SK-N-SH (cell line): ENCODE data around the gene GCC1. TPM values are rescaled to one million over a fixed set of nuclear protein-coding genes. Genes with fewer than 3 reads are reported as not detected.

Experiments
- CTCF ChIA-PET: fragments of 300-600, 350-600 bp; formaldehyde crosslinking; extraction: SDS; loops from one replicate; lab custom pipeline; 2021; lab: Yijun Ruan, JAX
- POLR2A ChIA-PET: fragments of 350-600 bp; sonication (Branson Sonifier 250); formaldehyde crosslinking; extraction: SDS; loops from one replicate; lab custom pipeline; 2020; ENCODE audit warnings: antibody characterized with exemption, inconsistent platforms; lab: Yijun Ruan, JAX
- DNase-seq: peaks from one replicate; pipeline ENCODE4 v3.0.0; 2012
- H2AFZ ChIP-seq: fragments of 200-600 bp; sonication (generic); 2 replicates; pipeline ENCODE4 v1.8.1; 2016; ENCODE audit warnings: antibody characterized with exemption, mild to moderate bottlenecking, low read depth
- H3F3A ChIP-seq: fragments of 200-600 bp; sonication (generic); replicated peaks from 2 replicates; pipeline ENCODE3; 2016; ENCODE audit warnings: antibody characterized with exemption, mild to moderate bottlenecking; ENCODE audit not compliant: insufficient read depth
- H3K27ac ChIP-seq, 2 experiments: fragments of 200-500 bp in 1 of 2; fragments of 200-600 bp in 1 of 2; sonication (Bioruptor generic) in 1 of 2; sonication (generic), shearing (Covaris generic) in 1 of 2; 2 replicates each; pipeline versions ENCODE4 v1.5.1 to v1.6.1; 2014 to 2016; ENCODE audit warnings: low read depth in 2 of 2, inconsistent platforms in 1 of 2, low read length in 1 of 2, mild to moderate bottlenecking in 1 of 2, mixed read lengths in 1 of 2
- H3K27me3 ChIP-seq: fragments of 200-600 bp; sonication (generic), shearing (Covaris generic); 2 replicates; pipeline ENCODE4 v1.6.1; 2016; ENCODE audit warnings: mixed run types; ENCODE audit not compliant: insufficient read depth
- H3K36me3 ChIP-seq, 2 experiments: fragments of 200-500 bp in 1 of 2; fragments of 200-600 bp in 1 of 2; sonication (Bioruptor generic) in 1 of 2; sonication (generic) in 1 of 2; replicated peaks in 1 of 2; 2 replicates each; pipeline versions ENCODE3 to v1.5.1; 2014 to 2016; ENCODE audit warnings: low read length in 1 of 2, mild to moderate bottlenecking in 1 of 2; ENCODE audit not compliant: insufficient read depth in 2 of 2, control insufficient read depth in 1 of 2
- H3K4me1 ChIP-seq, 2 experiments: fragments of 200-500 bp in 1 of 2; fragments of 200-600 bp in 1 of 2; sonication (Bioruptor generic) in 1 of 2; sonication (generic), shearing (Covaris generic) in 1 of 2; 2 replicates each; pipeline versions ENCODE4 v1.5.1 to v1.6.1; 2014 to 2016; ENCODE audit warnings: low read depth in 1 of 2, low read length in 1 of 2, mixed run types in 1 of 2; ENCODE audit not compliant: insufficient read depth in 2 of 2, control insufficient read depth in 1 of 2
- H3K4me2 ChIP-seq: fragments of 200-600 bp; sonication (generic), shearing (Covaris generic); 2 replicates; pipeline ENCODE4 v1.6.1; 2017; ENCODE audit warnings: mixed run types
- H3K4me3 ChIP-seq, 2 experiments: fragments of 200-500 bp in 1 of 2; fragments of 200-600 bp in 1 of 2; sonication (Bioruptor generic) in 1 of 2; sonication (generic), shearing (Covaris generic) in 1 of 2; 2 replicates each; pipeline versions ENCODE4 v1.5.1 to v1.8.1; 2014 to 2016; ENCODE audit warnings: low read depth in 2 of 2, inconsistent platforms in 1 of 2, low read length in 1 of 2, mild to moderate bottlenecking in 1 of 2, mixed read lengths in 1 of 2, moderate library complexity in 1 of 2
- H3K79me2 ChIP-seq: fragments of 200-600 bp; sonication (generic); 2 replicates; pipeline ENCODE4 v1.8.1; 2017; ENCODE audit warnings: mild to moderate bottlenecking; ENCODE audit not compliant: insufficient read depth
- H3K9ac ChIP-seq: fragments of 200-600 bp; sonication (generic); 2 replicates; pipeline ENCODE4 v1.6.1; 2017; ENCODE audit warnings: mixed run types
- H3K9me2 ChIP-seq: fragments of 200-600 bp; sonication (generic); 2 replicates; pipeline ENCODE4 v1.6.1; 2017; ENCODE audit warnings: mixed run types
- H3K9me3 ChIP-seq: fragments of 200-600 bp; sonication (generic); 2 replicates; pipeline ENCODE4 v1.6.1; 2017; ENCODE audit warnings: mixed run types, mild to moderate bottlenecking, moderate library complexity
- H4K20me1 ChIP-seq: fragments of 200-600 bp; sonication (generic); 2 replicates; pipeline ENCODE4 v1.6.1; 2017; ENCODE audit warnings: mild to moderate bottlenecking, mixed run types; ENCODE audit not compliant: insufficient read depth
- FOXJ3 ChIP-seq: sonication (generic); formaldehyde crosslinking; IDR thresholded peaks from 2 replicates; pipeline ENCODE4 v1.5.1; 2020; ENCODE audit warnings: mild to moderate bottlenecking, missing genetic modification reagents
- FOXM1 ChIP-seq: IDR thresholded peaks from 2 replicates; pipeline ENCODE4 v1.4.0; 2012; ENCODE audit warnings: low read depth, mild to moderate bottlenecking
- MAX ChIP-seq: IDR thresholded peaks from 2 replicates; pipeline ENCODE4 v1.4.0; 2012; ENCODE audit warnings: low read depth
- MEF2A ChIP-seq: IDR thresholded peaks from 2 replicates; pipeline ENCODE4 v1.4.0; 2012; ENCODE audit warnings: low read depth, borderline replicate concordance
- MXI1 ChIP-seq: IDR thresholded peaks from 2 replicates; pipeline ENCODE4 v1.6.1; 2012; ENCODE audit warnings: mild to moderate bottlenecking, low read depth, low read length, improper control_type of control experiment
- NFIC ChIP-seq: IDR thresholded peaks from 2 replicates; pipeline ENCODE4 v1.4.0; 2012; ENCODE audit warnings: borderline replicate concordance
- NRF1 ChIP-seq: IDR thresholded peaks from 2 replicates; pipeline ENCODE4 v1.6.1; 2012; ENCODE audit warnings: low read depth, mild to moderate bottlenecking, low read length
- RAD21 ChIP-seq: IDR thresholded peaks from 2 replicates; pipeline ENCODE4 v1.6.1; 2012; ENCODE audit warnings: mild to moderate bottlenecking, low read length
- REST ChIP-seq: IDR thresholded peaks from 2 replicates; pipeline ENCODE4 v1.6.1; 2012; ENCODE audit warnings: mild to moderate bottlenecking, low read depth, low read length, moderate library complexity
- RFX5 ChIP-seq: IDR thresholded peaks from 2 replicates; pipeline ENCODE4 v1.6.1; 2012; ENCODE audit warnings: mild to moderate bottlenecking, improper control_type of control experiment, low read length
- SIN3A ChIP-seq: IDR thresholded peaks from 2 replicates; pipeline ENCODE4 v1.6.1; 2012; ENCODE audit warnings: low read depth, mild to moderate bottlenecking, low read length, moderate library complexity, borderline replicate concordance
- TCF12 ChIP-seq: IDR thresholded peaks from 2 replicates; pipeline ENCODE4 v1.4.0; 2012
- TEAD4 ChIP-seq: IDR thresholded peaks from 2 replicates; pipeline ENCODE4 v1.4.0; 2012; ENCODE audit warnings: mild to moderate bottlenecking, borderline replicate concordance; ENCODE audit not compliant: insufficient read depth
- USF2 ChIP-seq: fragments of 150-350 bp; IDR thresholded peaks from 2 replicates; pipeline ENCODE4 v1.6.1; 2017; ENCODE audit warnings: antibody characterized with exemption, low read length, low read depth, borderline replicate concordance
- YY1 ChIP-seq: IDR thresholded peaks from 2 replicates; pipeline ENCODE4 v1.4.0; 2012; ENCODE audit warnings: low read depth, mild to moderate bottlenecking
- WGBS: methylation state at CpG from one replicate; pipeline ENCODE4 v1.1.6; 2017; ENCODE audit warnings: low lambda C conversion rate; 5-methylcytosine and 5-hydroxymethylcytosine counted together
- polyA plus RNA-seq, 3 experiments: library from polyadenylated mRNA; depleted of rRNA; stranded (reverse); fragments of >200 nt; gene quantifications; 2 replicates each; pipeline ENCODE4 v1.2.3, GENCODE V29; 2012
- TF ChIP-seq, protein P1 (sequence below): IDR thresholded peaks from 2 replicates; pipeline ENCODE4; 2012

Gene GCC1
- polyA plus RNA-seq, 1 of the 3 experiments (the other 2 are of a cell fraction): 8.4 TPM

- TF ChIP-seq, protein P1, sequence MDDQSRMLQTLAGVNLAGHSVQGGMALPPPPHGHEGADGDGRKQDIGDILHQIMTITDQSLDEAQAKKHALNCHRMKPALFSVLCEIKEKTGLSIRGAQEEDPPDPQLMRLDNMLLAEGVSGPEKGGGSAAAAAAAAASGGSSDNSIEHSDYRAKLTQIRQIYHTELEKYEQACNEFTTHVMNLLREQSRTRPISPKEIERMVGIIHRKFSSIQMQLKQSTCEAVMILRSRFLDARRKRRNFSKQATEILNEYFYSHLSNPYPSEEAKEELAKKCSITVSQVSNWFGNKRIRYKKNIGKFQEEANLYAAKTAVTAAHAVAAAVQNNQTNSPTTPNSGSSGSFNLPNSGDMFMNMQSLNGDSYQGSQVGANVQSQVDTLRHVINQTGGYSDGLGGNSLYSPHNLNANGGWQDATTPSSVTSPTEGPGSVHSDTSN: no peak
- TF ChIP-seq SIN3A (no peak), TCF12 (no peak), TEAD4 (no peak)
Measured at GRCh38 chr7:127618775-127619174, 33.4 kb upstream of the GCC1 start (continued).

- no peak within 1 kb of the TSS for H3K9ac ChIP-seq
- peaks cover 89% of the 10 kb centered on the region for H3K27me3 ChIP-seq
- no peaks in the 10 kb centered on the region for H3F3A ChIP-seq
- TF ChIP-seq YY1 (no peak), TCF12 (no peak), REST (no peak), FOXJ3 (CRISPR knock-in tag) (no peak), MXI1 (no peak), NFIC (no peak), USF2 (no peak), MAX (no peak), NRF1 (no peak), FOXM1 (no peak), RAD21 (no peak), RFX5 (no peak), MEF2A (no peak)
- no peak within 1 kb of the TSS for H3K4me3 ChIP-seq
- H3K9me2 ChIP-seq: no peaks in the 10 kb centered on the region
- POLR2A ChIA-PET: no interaction called here
- no peaks in the 10 kb centered on the region for H3K36me3 ChIP-seq
- WGBS: 0% methylated on average over 2 of the region's 2 CpGs
- H4K20me1 ChIP-seq: no peaks in the 10 kb centered on the region
- CTCF ChIA-PET: interaction anchor here (0.7 to 1.5 kb wide), 3 partner anchors 30 to 364 kb away, joined by 3 read pairs; partner anchors contain the start of gene ARF5
- H3K9me3 ChIP-seq: 0 out of 2 replicates have a peak, but pooled peaks cover 3% of the 10 kb centered on the region
- no peak within 1 kb of the TSS for H3K27ac ChIP-seq
- no peak within 1 kb of the TSS for H2AFZ ChIP-seq
- no peaks in the 10 kb centered on the region for H3K79me2 ChIP-seq
- H3K4me2 ChIP-seq: no peak within 1 kb of the TSS
- DNase-seq: no peak
- H3K4me1 ChIP-seq: no peaks in the 10 kb centered on the region; a peak in 1 of 4 replicates
Measured at GRCh38 chr7:127618042-127618441, 32.6 kb upstream of the GCC1 start, which contains the start of gene PAX4. PAX4 (minus strand) TSS chr7:127618142; CDS start chr7:127615928, 2,214 bp downstream.
